Bone marrow (tissue), 2 donors: ENCODE data around the gene PKIG.
"Not testable (repeated sequence)": the region's sequence is repeated elsewhere in the genome, so short reads cannot be mapped to it uniquely, and the experiment has no call there.

Experiments
- DNase-seq, 2 donors: peaks; one replicate each; lab custom pipeline; 2025; lab: John Stamatoyannopoulos, UW

PKIG gene

GRCh38 chr20:44582311-44583025 lies at the start of gene PKIG:
Gene PKIG, plus strand, starts transcription at chr20:44582579. Its CDS starts 31,978 bp downstream, at chr20:44614557.
- DNase-seq = no peak

GRCh38 chr20:44532981-44533331 lies 49.4 kb upstream of the PKIG start:
- DNase-seq = peak in 1 of 2 donors; percentile 17

GRCh38 chr20:44533928-44534327 lies 48.5 kb upstream of the PKIG start:
- no peak for DNase-seq

- DNase-seq = no peak
Observed at GRCh38 chr20:44536175-44536574, 46.2 kb upstream of the PKIG start.

GRCh38 chr20:44537993-44538392 lies 44.4 kb upstream of the PKIG start:
- DNase-seq = no peak

GRCh38 chr20:44540834-44541233 lies 41.5 kb upstream of the PKIG start:
- DNase-seq = no peak

GRCh38 chr20:44541992-44542391 lies 40.4 kb upstream of the PKIG start:
- DNase-seq = no peak

GRCh38 chr20:44542890-44543289 lies 39.5 kb upstream of the PKIG start:
- no peak for DNase-seq

GRCh38 chr20:44543358-44543757 lies 39.0 kb upstream of the PKIG start:
- DNase-seq = no peak

GRCh38 chr20:44544263-44544662 lies 38.1 kb upstream of the PKIG start:
- DNase-seq = peak in 1 of 2 donors; percentile 18

- DNase-seq = no peak
Observed at GRCh38 chr20:44547419-44547818, 35.0 kb upstream of the PKIG start.

- DNase-seq = no peak
Observed at GRCh38 chr20:44549123-44549522, 33.3 kb upstream of the PKIG start.

GRCh38 chr20:44552050-44552449 lies 30.3 kb upstream of the PKIG start:
- no peak for DNase-seq

GRCh38 chr20:44552568-44552949 lies 29.8 kb upstream of the PKIG start:
- no peak for DNase-seq

GRCh38 chr20:44552950-44553908 lies 29.1 kb upstream of the PKIG start:
- DNase-seq = peak in 1 of 2 donors; percentile 47

GRCh38 chr20:44559302-44559701 lies 23.1 kb upstream of the PKIG start:
- DNase-seq = no peak

GRCh38 chr20:44560229-44560628 lies 22.1 kb upstream of the PKIG start:
- DNase-seq = no peak

GRCh38 chr20:44560818-44561217 lies 21.6 kb upstream of the PKIG start:
- DNase-seq = not testable (repeated sequence)

GRCh38 chr20:44561876-44562275 lies 20.5 kb upstream of the PKIG start:
- DNase-seq = no peak

GRCh38 chr20:44566018-44566417 lies 16.4 kb upstream of the PKIG start:
- DNase-seq = no peak

- no peak for DNase-seq
Observed at GRCh38 chr20:44566811-44567210, 15.6 kb upstream of the PKIG start.

- DNase-seq = no peak
Observed at GRCh38 chr20:44570367-44570766, 12.0 kb upstream of the PKIG start.

GRCh38 chr20:44571362-44571988 lies 10.9 kb upstream of the PKIG start:
- no peak for DNase-seq
